LoVo (cell line): ENCODE data around the gene MTHFD1L.

Experiments used
- DNase-seq: peaks from one replicate; pipeline ENCODE4 v3.0.0-alpha.2; 2016; ENCODE audit warnings: low spot score

MTHFD1L gene

GRCh38 chr6:150934380-150934779, 68.9 kb downstream of the MTHFD1L start:
- peak; percentile 15 for DNase-seq

GRCh38 chr6:150936021-150936555, 70.6 kb downstream of the MTHFD1L start:
- DNase-seq, result no peak

GRCh38 chr6:150937132-150937906, 71.8 kb downstream of the MTHFD1L start:
- no peak for DNase-seq

- no peak for DNase-seq
Measured at GRCh38 chr6:150939399-150939798, 73.9 kb downstream of the MTHFD1L start.

- DNase-seq, result no peak
Measured at GRCh38 chr6:150940941-150941340, 75.4 kb downstream of the MTHFD1L start.

GRCh38 chr6:150949526-150949925, 84.0 kb downstream of the MTHFD1L start:
- DNase-seq, result no peak

GRCh38 chr6:150953851-150954250, 88.3 kb downstream of the MTHFD1L start:
- DNase-seq, result no peak

- no peak for DNase-seq
Measured at GRCh38 chr6:150959166-150959565, 93.7 kb downstream of the MTHFD1L start.

GRCh38 chr6:150962436-150962835, 96.9 kb downstream of the MTHFD1L start:
- DNase-seq, result no peak

GRCh38 chr6:150964765-150965164, 99.3 kb downstream of the MTHFD1L start:
- DNase-seq, result no peak

GRCh38 chr6:150966786-150967185, 101.3 kb downstream of the MTHFD1L start:
- DNase-seq, result no peak

- no peak for DNase-seq
Measured at GRCh38 chr6:150967381-150967780, 101.9 kb downstream of the MTHFD1L start.

GRCh38 chr6:150967910-150968309, 102.4 kb downstream of the MTHFD1L start:
- no peak for DNase-seq

- no peak for DNase-seq
Measured at GRCh38 chr6:150969901-150970300, 104.4 kb downstream of the MTHFD1L start.

GRCh38 chr6:150971219-150971618, 105.7 kb downstream of the MTHFD1L start:
- no peak for DNase-seq

- DNase-seq, result no peak
Measured at GRCh38 chr6:150975136-150975535, 109.6 kb downstream of the MTHFD1L start.

GRCh38 chr6:150977281-150977680, 111.8 kb downstream of the MTHFD1L start:
- no peak for DNase-seq

GRCh38 chr6:150978624-150979023, 113.1 kb downstream of the MTHFD1L start:
- DNase-seq, result no peak

GRCh38 chr6:150979826-150980350, 114.4 kb downstream of the MTHFD1L start:
- no peak for DNase-seq

GRCh38 chr6:150981095-150981494, 115.6 kb downstream of the MTHFD1L start:
- DNase-seq, result no peak

- no peak for DNase-seq
Measured at GRCh38 chr6:150981669-150982068, 116.2 kb downstream of the MTHFD1L start.

- DNase-seq, result no peak
Measured at GRCh38 chr6:150987371-150987828, 121.9 kb downstream of the MTHFD1L start.

GRCh38 chr6:150987855-150988464, 122.5 kb downstream of the MTHFD1L start:
- DNase-seq, result no peak
